GM21825 (cell line): ENCODE data around the gene ITM2A.

Experiments
- ATAC-seq: cut with Tn5 transposase; IDR thresholded peaks from one replicate; pipeline ENCODE4 v1.9.1; 2021; ENCODE audit warnings: mild to moderate bottlenecking, moderate library complexity; ENCODE audit not compliant: unreplicated experiment

ITM2A gene

DNA sequence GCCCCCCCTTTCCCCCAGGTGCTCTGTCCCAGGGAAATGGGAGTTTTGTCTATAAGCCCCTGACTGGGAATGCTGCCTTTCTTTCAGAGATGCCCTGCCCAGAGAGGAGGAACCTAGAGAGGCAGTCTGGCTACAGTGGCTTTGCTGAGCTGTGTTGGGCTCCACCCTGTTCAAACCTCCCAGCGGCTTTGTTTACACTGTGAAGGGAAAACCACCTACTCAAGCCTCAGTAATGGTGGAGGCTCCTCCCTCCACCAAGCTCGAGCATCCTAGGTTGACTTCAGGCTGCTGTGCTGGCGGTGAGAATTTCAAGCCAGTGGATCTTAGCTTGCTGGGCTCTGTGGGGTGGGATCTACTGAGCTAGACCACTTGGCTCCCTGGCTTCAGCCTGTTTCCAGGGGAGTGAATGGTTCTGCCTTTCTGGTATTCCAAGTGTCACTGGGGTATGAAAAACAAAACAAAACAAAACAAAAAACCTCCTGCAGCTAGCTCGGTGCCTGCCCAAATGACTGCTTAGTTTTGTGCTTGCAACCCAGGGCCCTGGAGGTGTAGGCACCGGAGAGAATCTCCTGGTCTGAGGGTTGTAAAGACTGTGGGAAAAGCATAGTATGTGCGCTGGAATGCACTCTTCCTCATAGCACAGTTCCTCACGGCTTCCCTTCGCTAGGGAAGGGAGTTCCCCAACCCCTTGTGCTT lies 41.7 kb downstream of the ITM2A start:
- no peak for ATAC-seq
